ENCODE results near the gene CCNG2.

GRCh38 chr4:77120886-77121508 lies 36.0 kb upstream of the CCNG2 start:
- TF ChIP-seq CTCF (IDR thresholded peaks at IDR 0.05 in 4 of 5, conservative IDR thresholded peaks at IDR 0.05 in 1 of 5) (no peak), POLR2A (IDR thresholded peaks at IDR 0.05) (no peak)

All from gastrocnemius medialis (tissue), 4 donors.